Muscle layer of colon (tissue), 2 donors: ENCODE measurements around the gene SRRM2.

Experiments used
- H3K27ac ChIP-seq: one replicate; pipeline ENCODE4 v1.7.0; 2013; ENCODE audit warnings: low read depth, mild to moderate bottlenecking, low read length, moderate library complexity
- H3K27me3 ChIP-seq, 2 donors: one replicate each; pipeline ENCODE4 v1.7.0; 2013; ENCODE audit warnings: low read length in 2 of 2, mild to moderate bottlenecking in 2 of 2; ENCODE audit not compliant: insufficient read depth in 2 of 2, control insufficient read depth in 1 of 2
- H3K36me3 ChIP-seq: one replicate; pipeline ENCODE4 v1.7.0; 2013; ENCODE audit warnings: mild to moderate bottlenecking, low read length; ENCODE audit not compliant: insufficient read depth
- H3K4me1 ChIP-seq: one replicate; pipeline ENCODE4 v1.7.0; 2013; ENCODE audit warnings: mild to moderate bottlenecking, low read length; ENCODE audit not compliant: insufficient read depth
- H3K4me3 ChIP-seq, 2 donors: one replicate each; pipeline ENCODE4 v1.7.0; 2013; ENCODE audit warnings: low read length in 2 of 2, low read depth in 1 of 2, mild to moderate bottlenecking in 1 of 2, moderate library complexity in 1 of 2
- H3K9ac ChIP-seq: one replicate; pipeline ENCODE4 v1.7.0; 2013; ENCODE audit warnings: low read length
- H3K9me3 ChIP-seq: one replicate; pipeline ENCODE4 v1.7.0; 2013; ENCODE audit warnings: mild to moderate bottlenecking, low read length
- donor health status: abdominal sarcoma.
- donor health status: Adenocarcinoma of cecum.

Gene SRRM2

DNA sequence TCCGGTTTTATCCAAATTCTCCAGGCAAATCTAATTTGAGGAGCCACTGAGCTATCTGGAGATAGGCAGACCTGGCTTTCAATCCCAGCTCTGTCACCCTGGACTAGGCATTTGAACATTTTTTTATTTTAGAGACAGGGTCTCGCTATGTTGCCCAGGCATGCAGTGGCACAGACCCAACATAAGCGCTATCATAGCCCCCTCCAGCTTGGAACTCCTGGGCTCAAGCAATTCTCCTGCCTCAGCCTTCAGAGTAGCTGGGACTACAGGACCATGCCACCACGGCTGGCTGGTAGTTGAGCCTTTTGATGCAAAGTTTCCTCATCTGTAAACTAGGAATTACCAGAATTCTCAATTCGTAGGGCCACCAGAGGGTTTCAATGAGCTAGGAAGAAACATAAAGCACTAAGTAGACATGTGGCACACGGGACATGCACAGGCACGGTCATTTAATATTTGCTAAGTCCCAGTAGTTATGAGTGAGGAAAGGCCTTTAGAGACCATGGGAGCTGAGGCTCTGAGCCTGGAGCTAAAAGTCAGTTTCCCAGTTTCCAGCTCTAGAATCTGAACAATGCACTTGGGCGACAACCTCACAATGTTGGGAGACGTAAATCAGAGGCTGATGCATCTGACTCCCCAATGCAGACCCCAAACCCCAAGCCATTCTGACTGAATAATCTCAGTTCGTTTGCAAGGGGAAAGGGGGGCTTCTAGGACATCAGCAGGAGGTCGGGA, 23.5 kb downstream of the SRRM2 start:
- peak overlapping the region; percentile 66 to 85 for H3K4me3 ChIP-seq
- H3K4me1 ChIP-seq, result peaks cover 32% of the 10 kb centered on the region
- peaks cover 46% of the 10 kb centered on the region for H3K36me3 ChIP-seq
- no peaks in the 10 kb centered on the region for H3K27me3 ChIP-seq
- no peaks in the 10 kb centered on the region for H3K9me3 ChIP-seq
- H3K27ac ChIP-seq, result peak overlapping the region; percentile 88
- peak overlapping the region; percentile 69 for H3K9ac ChIP-seq

DNA sequence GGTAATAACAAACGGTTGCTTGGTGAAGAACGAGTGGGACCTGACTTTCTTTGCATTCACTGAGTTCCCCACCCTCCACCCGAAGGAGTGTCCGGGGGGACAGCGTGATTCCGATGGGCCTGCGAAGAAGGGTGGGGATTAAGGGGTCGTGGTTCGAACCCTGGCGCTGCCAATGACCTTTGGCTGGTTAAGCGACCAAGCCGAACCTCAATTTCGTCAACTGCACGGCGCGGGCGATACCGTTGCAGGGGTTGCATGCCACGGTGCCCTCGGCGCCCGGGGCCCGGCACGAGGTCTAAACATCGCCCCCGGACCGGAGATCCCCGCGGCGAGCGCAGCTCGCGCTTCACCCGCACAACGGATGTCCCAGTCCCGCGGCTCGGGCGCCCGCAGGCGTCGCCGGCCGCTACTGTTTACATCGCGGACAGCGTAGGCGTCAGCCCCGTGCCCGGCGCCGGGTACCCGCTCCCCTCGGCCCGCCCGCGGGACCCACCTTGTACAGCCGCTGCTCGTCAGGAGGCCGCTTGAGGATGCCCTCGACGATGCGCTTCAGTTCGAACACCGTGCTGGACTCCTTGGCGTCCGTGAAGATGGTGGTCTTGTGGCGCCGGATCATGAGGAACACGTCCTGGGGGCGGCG, 24.2 kb downstream of the SRRM2 start:
- Histone ChIP-seq H3K27me3 (no peaks in the 10 kb centered on the region), H3K27ac (peak overlapping the region; percentile 88), H3K36me3 (peaks cover 39% of the 10 kb centered on the region), H3K4me3 (peak overlapping the region; percentile 66 to 85), H3K9me3 (no peaks in the 10 kb centered on the region), H3K9ac (peak overlapping the region; percentile 69), H3K4me1 (peaks cover 28% of the 10 kb centered on the region)

- Histone ChIP-seq H3K27me3 (no peaks in the 10 kb centered on the region), H3K4me1 (peaks cover 25% of the 10 kb centered on the region)
Measured at GRCh38 chr16:2777231-2777902, 24.9 kb downstream of the SRRM2 start, which contains the start of gene ELOB. TSS of gene ELOB (minus strand) at chr16:2777280. CDS start at chr16:2777239, 41 bp downstream.

DNA sequence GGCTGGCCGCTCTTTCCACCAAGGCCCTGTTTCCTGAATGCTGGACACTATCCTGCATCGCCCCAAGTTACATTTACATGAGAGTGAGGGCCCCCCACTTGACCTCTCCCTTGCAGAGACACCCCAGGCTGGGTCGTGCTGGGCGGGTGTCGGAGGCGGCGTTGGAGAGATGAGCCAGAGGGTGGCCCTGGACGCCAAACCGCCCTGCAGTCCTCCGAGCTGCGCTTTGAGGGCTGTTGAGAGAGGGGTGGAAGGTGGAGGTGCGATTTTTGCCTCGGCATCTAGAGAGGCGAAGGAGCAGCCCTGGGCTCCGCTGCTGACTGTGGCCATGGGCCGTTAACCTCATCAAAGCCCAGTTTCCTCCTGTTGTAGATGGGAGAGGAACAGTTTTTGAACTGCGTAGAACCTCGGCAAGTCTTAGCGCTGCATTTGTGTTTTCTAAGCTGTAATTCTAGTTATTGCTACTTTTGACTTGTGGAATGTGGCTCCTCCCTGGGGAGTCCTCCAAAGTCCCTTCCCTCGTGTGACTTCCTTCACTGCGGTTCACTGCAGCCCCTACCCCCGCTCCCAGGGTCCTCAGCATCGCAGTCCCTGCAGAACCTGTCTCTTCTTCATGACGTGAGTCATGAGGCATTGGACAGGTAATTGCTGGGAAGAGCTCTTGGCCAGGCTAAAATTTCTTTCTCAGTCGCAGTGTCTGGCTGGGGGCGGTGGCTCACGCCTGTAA, 25.6 kb downstream of the SRRM2 start:
- Histone ChIP-seq H3K36me3 (peaks cover 26% of the 10 kb centered on the region), H3K4me3 (peak overlapping the region; percentile 79 to 95), H3K9me3 (no peaks in the 10 kb centered on the region), H3K27ac (peak overlapping the region; percentile 95), H3K27me3 (no peaks in the 10 kb centered on the region), H3K4me1 (peaks cover 25% of the 10 kb centered on the region), H3K9ac (peak overlapping the region; percentile 83)

More at GRCh38 chr16:2777231-2777902, 24.9 kb downstream of the SRRM2 start, which contains the start of gene ELOB:
- Histone ChIP-seq H3K27ac (peak within 1 kb of the TSS; percentile 95), H3K9ac (peak within 1 kb of the TSS; percentile 83), H3K36me3 (peaks cover 31% of the 10 kb centered on the region), H3K9me3 (no peaks in the 10 kb centered on the region), H3K4me3 (peak within 1 kb of the TSS; percentile 79 to 95)

DNA sequence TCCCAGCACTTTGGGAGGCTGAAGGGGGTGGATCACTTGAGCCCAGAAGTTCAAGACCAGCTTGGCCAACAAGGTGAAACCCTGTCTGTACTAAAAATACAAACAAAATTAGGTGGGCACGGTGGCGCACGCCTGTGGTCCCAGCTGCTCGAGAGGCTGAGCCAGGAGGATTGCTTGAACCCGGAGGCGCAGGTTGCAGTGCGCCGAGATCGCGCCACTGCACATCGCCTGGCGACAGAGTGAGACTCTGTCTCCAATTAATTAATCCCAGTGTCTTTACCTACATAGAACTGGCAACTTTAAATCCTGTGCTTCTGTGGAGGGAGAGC, 26.2 kb downstream of the SRRM2 start:
- H3K4me3 ChIP-seq, result peak overlapping the region; percentile 79 to 95
- H3K27me3 ChIP-seq, result no peaks in the 10 kb centered on the region
- H3K36me3 ChIP-seq, result peaks cover 21% of the 10 kb centered on the region
- H3K4me1 ChIP-seq, result peaks cover 25% of the 10 kb centered on the region
- H3K27ac ChIP-seq, result peak overlapping the region; percentile 95
- no peaks in the 10 kb centered on the region for H3K9me3 ChIP-seq
- no peak overlapping the region for H3K9ac ChIP-seq

DNA sequence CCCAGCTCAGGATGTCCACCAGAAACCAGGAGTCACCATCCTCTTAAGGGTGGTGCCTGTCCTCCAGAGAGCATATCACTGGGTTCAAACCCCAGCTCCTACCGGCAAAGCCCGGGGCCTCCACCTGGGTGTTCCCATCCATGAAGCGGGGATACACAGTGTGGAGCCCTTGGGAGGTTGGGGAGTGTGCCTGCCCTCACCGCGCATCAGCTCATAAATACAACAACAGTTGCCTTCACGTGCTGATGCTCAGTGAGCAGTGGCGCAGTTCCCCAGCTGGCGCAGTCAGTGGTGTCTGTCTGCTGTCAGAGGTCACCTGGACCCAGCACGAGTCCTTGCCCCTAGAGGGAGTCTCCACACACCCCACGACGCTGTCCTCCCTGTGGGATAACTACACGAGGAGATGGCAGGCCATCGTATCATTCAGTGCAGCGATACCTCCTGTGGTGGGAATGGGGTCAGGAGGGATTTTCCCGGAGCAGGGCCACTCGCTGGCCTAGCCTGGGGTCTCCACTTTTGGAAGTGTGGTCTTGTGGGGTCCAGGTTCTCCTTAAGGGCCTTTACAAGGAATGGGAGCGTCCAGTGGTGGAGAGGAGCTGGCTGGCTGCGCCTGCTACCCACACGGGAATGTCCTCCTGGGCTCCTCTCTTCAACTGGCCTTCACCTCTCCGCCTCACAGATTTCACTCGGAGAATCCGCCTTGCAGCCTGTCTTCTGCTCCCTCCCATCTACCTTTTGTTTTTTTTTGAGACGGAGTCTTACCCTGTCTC, 26.9 kb downstream of the SRRM2 start:
- Histone ChIP-seq H3K4me1 (peaks cover 25% of the 10 kb centered on the region), H3K9me3 (no peaks in the 10 kb centered on the region), H3K4me3 (no peak overlapping the region), H3K27me3 (peaks cover 0 to 4% of the 10 kb centered on the region in 2 donors), H3K27ac (no peak overlapping the region), H3K9ac (no peak overlapping the region), H3K36me3 (peaks cover 14% of the 10 kb centered on the region)

- H3K9me3 ChIP-seq, result no peaks in the 10 kb centered on the region
- no peak overlapping the region for H3K27ac ChIP-seq
- H3K4me3 ChIP-seq, result no peak overlapping the region
- peaks cover 21% of the 10 kb centered on the region for H3K4me1 ChIP-seq
- H3K36me3 ChIP-seq, result peaks cover 5% of the 10 kb centered on the region
- H3K9ac ChIP-seq, result no peak overlapping the region
- peaks cover 8 to 13% of the 10 kb centered on the region in 2 donors for H3K27me3 ChIP-seq
Measured at GRCh38 chr16:2779978-2780898, 27.8 kb downstream of the SRRM2 start.

DNA sequence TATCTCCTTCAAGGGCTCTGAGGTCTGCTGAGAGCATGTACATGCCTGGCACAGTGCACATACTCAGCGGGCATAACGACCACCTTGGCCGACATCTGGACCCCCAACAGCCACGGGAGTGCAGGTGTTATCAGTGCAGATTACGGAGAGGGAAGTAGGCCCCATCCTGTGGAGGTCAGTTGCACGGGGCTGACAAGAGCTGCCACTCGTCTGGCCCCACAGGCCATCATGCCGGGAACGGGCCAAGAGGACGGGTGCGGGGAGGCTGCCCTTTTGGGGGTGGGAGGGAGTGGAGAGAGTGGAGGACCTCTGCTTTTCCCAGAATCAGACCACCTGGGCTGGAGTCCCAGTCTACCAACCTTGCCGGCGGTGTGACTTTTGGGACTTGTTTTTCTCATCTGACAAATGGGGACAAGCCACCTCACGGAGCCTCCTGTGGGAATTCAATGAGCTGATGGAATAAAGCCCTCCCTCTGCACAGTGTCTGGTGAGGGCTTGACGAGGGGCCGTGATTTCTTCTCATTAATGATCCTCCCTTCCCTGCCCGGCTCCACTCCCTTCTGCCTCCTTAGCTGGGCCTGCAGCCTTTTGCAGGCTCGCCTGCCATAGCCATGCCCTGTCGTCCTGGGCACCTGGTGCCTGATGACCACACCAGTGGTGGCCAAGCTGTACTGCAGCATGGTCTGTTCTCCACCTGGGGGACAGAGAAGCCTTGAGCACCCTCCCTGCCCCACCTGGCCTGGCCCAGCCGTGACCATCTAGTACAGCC, 30.3 kb downstream of the SRRM2 start:
- Histone ChIP-seq H3K4me1 (peaks cover 11% of the 10 kb centered on the region), H3K27me3 (peaks cover 30 to 32% of the 10 kb centered on the region in 2 donors), H3K9ac (no peak overlapping the region), H3K4me3 (no peak overlapping the region), H3K27ac (no peak overlapping the region), H3K36me3 (no peaks in the 10 kb centered on the region), H3K9me3 (no peaks in the 10 kb centered on the region)

GRCh38 chr16:2783581-2784357, 31.3 kb downstream of the SRRM2 start:
- no peak overlapping the region for H3K9ac ChIP-seq
- H3K4me3 ChIP-seq, result no peak overlapping the region
- peaks cover 4% of the 10 kb centered on the region for H3K4me1 ChIP-seq
- no peaks in the 10 kb centered on the region for H3K36me3 ChIP-seq
- H3K27ac ChIP-seq, result no peak overlapping the region
- H3K9me3 ChIP-seq, result no peaks in the 10 kb centered on the region
- peaks cover 34 to 37% of the 10 kb centered on the region in 2 donors for H3K27me3 ChIP-seq
